Measurements from ENCODE around the gene VRTN.
"Not testable (repeated sequence)": the region's sequence is repeated elsewhere in the genome, so short reads cannot be mapped to it uniquely, and the experiment has no call there.

VRTN gene, protein sequence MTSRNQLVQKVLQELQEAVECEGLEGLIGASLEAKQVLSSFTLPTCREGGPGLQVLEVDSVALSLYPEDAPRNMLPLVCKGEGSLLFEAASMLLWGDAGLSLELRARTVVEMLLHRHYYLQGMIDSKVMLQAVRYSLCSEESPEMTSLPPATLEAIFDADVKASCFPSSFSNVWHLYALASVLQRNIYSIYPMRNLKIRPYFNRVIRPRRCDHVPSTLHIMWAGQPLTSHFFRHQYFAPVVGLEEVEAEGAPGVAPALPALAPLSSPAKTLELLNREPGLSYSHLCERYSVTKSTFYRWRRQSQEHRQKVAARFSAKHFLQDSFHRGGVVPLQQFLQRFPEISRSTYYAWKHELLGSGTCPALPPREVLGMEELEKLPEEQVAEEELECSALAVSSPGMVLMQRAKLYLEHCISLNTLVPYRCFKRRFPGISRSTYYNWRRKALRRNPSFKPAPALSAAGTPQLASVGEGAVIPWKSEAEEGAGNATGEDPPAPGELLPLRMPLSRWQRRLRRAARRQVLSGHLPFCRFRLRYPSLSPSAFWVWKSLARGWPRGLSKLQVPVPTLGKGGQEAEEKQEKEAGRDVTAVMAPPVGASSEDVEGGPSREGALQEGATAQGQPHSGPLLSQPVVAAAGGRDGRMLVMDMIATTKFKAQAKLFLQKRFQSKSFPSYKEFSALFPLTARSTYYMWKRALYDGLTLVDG

GRCh38 chr14:74348241-74348734, at the start of gene VRTN:
TSS of gene VRTN (plus strand) at chr14:74348471. CDS start at chr14:74356784, 8,313 bp downstream.
- DNase-seq: no peak

- DNase-seq: no peak
These were observed 49.2 kb upstream of the VRTN start for GRCh38 chr14:74299061-74299545.

GRCh38 chr14:74301594-74302151, 46.6 kb upstream of the VRTN start:
- DNase-seq: no peak

DNA sequence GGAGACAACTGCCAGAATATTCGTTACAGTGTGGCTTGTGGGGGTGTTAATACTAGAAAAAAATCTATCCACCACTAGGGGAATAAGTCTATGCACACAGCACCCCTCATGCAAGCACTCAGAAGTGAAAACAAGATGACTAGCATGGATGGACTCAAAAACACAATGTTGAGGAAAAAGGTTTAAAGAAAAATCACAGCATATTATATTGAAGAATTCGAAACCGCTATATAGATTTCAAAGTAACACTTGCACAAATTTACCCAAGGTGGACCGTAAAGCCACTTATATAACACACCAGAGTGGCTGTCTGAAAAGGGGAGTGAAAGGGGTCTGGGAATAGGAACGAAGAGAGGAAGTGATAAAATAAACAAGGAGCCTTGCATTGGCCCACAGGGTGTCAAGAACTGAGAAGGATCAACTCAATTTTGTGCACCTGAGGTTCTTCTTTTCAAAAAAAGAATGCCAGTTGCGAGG, 46.1 kb upstream of the VRTN start:
- DNase-seq: no peak

DNA sequence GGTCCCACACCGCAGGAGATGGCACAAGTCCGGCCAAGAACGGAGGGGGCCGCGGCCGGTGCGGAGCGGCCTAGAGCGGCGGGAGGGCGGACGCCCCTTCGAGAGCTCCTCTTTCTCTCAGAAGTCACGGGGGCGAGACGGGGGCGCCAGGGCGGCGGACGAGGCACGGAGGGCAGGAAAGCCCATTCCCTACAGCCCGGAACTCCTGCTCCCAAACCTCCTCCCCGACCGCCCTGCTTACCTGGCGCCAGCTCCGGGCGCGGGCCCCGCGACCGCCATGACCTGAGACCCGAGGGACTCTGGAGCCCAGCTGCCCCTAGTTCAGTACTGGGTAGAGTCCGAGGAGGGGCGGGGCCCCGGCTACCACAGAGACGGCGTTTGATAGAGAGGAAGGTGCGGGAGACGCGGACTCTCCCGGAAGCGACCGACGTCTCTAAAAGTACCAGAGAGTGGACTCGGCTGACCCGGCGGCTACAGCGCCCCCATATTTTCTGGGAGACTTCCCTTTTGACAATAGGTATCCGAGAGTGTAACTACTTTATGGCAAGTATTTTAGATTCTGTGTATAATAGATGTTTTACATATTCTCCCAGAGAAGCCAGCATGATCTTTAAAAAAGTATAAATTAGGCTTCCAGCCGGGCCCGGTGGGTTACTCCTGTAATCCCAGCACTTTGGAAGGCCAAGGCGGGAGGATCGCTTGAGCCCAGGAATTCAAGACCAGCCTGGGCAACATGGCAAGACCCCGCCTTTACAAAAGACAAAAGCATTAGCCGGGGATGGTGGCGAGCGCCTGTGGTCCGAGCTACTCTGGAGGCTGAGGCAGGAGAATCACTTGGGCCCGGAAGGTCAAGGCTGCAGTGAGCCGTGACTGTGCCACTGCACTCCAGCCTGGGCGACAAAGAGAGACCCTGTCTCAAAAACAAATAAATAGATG, 45.4 kb upstream of the VRTN start, which contains the start of gene ABCD4:
ABCD4 (minus strand) TSS at position 301 of the 936 bp plus-strand sequence; CDS start at position 279, 22 bp downstream.
- DNase-seq: peak; percentile 64

DNA sequence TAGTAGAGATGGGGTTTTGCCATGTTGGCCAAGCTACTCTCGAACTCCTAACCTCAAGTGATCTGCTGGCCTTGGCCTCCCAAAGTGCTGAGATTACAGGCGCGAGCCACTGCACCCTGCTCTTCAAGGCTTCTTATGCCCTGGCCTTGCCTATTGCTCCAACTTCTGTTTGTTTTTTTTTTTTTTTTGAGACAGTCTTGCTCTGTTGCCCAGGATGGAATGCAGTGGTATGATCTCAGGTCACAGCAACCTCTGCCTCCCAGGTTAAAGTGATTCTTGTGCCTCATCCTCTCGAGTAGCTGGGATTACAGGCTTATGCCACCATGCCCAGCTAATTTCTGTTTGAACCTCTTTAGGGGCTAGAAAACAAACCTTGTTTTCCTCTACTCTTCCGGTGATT, 39.6 kb upstream of the VRTN start:
- DNase-seq: no peak

DNA sequence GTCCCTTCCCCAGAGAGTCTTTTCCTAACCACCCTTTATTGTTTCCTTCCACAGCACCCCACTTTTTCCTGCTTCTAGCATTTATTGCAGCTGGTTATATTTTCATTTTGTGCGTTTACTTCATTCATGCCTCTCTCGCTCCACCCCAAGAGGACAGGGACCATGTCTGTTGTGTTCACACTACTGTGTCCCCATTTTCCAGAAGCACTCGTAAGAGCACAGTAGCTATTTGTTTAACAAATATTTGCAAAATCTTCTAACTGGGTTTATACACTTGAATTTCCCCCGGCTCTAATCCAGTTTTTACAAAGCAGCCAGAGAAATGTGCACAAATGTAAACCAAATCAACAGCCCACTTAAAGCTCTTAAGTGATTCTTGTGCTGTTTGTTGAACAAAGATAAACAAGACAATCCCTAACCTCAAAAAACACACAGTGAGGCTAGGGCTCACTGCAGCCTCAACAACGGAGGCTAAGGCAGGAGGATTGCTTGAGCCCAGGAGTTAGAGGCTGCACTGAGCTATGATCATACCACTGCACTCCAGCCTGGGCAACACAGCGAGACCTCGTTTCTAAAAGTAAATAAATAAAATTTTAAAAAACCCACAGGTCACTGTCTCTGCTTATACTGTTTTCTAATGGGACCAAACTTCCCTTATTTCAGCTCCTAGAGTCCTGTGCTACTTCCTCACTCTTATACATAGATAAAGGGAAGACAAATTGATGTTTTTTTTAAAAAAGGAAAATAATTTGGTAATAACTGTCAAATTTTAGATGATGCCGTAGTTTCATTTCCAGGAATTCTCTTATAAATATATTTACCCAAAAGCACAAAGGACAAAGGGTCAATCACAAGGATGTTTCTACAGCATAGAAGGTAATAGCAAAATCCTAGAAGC, 38.9 kb upstream of the VRTN start:
- no peak for DNase-seq

DNA sequence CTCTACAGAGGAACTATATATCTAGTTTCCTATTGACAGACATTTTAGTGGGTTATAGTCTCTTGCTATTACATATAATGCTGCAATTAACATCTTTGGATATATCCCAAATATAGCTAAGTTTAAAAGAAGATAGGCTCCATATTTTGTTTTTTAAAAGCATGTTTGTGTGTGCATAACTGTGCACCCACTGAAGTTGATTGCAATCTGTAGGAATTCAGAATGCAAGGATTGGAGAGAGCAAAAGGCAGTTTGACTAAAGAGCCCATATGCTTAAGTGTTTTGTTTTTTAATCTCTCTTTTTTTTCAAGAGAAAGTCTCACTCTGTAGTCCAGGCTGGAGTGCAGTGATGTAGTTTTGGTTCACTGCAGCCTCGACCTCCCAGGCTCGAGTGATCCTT, 36.1 kb upstream of the VRTN start:
- no peak for DNase-seq

DNA sequence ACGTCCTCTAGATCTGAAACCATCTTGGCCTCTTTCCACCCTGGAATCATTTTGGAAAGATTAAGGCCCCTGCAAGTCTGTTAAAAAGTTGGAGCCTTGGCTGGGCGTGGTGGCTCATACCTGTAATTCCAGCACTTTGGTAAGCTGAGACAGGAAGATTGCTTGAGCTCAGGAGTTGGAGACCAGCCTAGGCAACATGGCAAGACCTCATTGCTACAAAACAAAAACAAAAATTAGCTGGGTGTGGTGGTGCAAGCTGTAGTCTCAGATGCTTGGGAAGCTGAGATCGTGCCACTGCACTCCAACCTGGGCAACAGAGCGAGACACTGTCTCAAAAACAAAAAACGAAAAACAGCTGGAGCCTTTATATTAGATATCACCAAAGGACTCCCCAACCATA, 34.7 kb upstream of the VRTN start:
- DNase-seq: no peak

GRCh38 chr14:74314576-74314975, 33.7 kb upstream of the VRTN start:
- no peak for DNase-seq

DNA sequence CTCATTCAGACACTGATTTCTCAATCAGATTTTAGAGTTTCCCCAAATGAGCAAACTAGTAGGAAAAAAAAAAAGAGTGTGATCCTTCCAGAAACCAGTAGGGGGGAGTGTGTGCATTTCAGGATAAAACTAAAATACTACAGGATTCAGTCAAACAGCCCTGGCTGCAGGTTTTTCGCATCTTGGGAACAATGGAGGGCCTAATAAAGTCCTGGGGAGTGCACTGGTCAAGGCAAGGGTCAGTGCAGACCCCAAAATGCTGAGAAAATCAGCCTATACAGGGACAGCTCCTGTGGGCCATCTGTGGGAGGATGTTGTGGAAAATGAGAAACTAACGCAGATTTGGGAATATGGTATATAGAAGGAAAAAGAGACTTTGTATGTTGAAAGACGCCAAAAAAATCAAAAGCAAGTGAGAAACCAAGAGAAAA, 23.3 kb upstream of the VRTN start:
- no peak for DNase-seq

DNA sequence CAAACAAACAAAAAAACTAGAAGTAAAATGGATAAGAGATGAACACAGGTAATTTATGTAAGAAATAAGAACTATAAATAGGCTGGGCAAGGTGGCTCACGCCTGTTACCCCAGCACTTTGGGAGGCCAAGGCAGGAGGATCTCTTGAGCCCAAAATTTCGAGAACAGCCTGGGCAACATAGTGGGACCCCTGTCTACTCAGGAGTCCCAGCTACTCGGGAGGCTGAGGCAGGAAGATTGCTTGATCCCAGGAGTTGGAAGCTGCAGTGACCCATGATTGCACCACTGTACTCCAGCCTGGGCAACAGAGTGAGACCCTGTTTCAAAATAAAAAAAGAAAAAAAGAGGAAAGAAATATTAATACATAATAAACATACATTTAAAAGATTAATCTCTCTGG, 22.8 kb upstream of the VRTN start:
- DNase-seq: no peak

GRCh38 chr14:74326369-74327152, 21.7 kb upstream of the VRTN start:
- DNase-seq: no peak

DNA sequence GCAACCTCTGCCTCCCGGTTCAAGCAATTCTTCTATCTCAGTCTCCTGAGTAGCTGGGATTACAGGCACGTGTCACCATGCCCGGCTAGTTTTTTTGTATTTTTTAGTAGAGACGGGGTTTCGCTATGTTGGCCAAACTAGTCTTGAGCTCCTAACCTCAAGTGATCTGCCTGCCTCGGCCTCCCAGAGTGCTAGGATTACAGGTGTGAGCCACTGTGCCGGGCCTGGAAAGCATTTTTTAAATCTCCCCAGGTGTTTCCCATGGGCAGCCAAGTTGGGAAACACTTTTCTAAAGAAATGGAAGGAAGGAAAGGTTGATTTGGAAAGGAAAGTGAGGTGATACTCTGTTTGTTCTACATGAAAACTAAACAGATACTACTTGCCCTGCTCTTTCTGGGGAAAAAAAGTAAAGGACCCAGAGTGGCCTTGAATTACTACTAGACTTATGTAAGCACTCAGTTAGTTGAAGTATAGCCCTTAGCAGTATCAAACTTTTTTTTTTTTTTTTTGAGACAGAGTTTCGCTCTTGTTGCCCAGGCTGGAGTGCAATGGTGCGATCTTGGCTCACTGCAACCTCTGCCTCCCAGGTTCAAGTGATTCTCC, 18.2 kb upstream of the VRTN start:
- DNase-seq: not testable (repeated sequence)

GRCh38 chr14:74333909-74334308, 14.4 kb upstream of the VRTN start:
- DNase-seq: no peak

- DNase-seq: no peak
These were observed 1.9 kb upstream of the VRTN start for GRCh38 chr14:74346341-74346740.

- DNase-seq: no peak
These were observed 1.0 kb upstream of the VRTN start for GRCh38 chr14:74347097-74347794.

DNA sequence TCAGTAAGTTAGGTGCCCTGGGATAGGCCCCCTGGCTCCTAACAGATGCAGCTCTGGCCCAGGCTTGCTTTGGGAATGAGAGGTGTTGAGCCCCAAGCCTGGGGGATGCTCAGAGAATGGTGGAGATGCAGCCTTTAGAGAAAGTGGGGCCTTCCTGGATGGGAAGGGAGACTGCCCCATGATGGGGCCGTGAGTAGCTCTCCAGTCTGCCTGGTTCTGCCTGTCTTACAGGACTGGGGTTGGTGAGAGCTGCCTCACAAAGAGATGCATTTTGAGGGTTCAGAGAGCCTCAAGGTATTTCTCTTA, 523 bp upstream of the VRTN start:
- no peak for DNase-seq

DNA sequence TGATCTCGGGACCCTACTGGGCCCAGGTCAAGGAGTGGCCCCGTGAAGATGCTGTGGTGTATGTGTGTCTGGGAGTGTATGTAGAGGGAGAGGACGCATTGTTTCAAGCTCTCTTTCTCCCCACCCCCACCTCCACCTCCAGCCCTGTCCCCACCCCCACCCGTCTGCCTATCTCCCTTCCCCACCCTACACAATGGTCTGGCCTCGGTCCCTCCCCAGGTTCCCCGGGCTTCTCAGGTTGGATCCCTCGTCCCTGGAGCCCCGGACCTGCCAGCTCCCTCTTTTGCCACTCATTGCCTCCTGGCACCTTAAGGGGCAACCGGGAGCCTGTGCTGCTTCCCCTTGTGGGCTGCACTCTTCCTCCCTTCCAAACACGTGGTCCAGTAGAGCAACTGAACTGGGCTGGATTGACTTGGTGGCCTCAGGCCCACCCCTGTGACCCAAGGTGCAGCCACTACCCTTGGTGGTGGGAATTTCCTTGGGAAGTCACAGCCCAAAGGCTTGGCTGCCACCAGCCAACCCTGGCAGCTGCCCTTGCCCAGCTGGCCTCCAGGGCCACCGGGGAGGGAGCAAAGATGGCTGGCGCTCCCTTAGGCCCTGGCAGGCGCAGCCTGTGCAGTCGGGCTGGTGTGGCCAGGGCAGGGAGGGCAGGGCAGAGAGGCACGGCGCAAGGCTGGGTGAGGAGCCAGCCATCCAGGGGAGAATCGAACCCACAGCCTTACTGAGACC, 628 bp downstream of the VRTN start:
- no peak for DNase-seq

Data from NCI-H1436 treated with DMSO at 0.1 percent for 48 hours (cell line).